ENCODE measurements around the gene PRR20E.
"Not testable (repeated sequence)": the region's sequence is repeated elsewhere in the genome, so short reads cannot be mapped to it uniquely, and the experiment has no call there.

PRR20E gene

GRCh38 chr13:57166897-57167296 lies at the start of gene PRR20E:
TSS of gene PRR20E (plus strand) at chr13:57167197. CDS start at chr13:57167584, 387 bp downstream.
- DNase-seq (ENCODE audit: low read depth in 2 of 3, low spot score in 1 of 3), result not testable (repeated sequence)

- DNase-seq (ENCODE audit: low read depth in 2 of 3, low spot score in 1 of 3), result no peak
These were observed 43.3 kb upstream of the PRR20E start for GRCh38 chr13:57123681-57124080.

GRCh38 chr13:57128909-57129308 lies 38.1 kb upstream of the PRR20E start:
- DNase-seq (ENCODE audit: low read depth in 2 of 3, low spot score in 1 of 3), result no peak

- no peak for DNase-seq (ENCODE audit: low read depth in 2 of 3, low spot score in 1 of 3)
These were observed 30.9 kb upstream of the PRR20E start for GRCh38 chr13:57136093-57136492.

GRCh38 chr13:57137585-57137984 lies 29.4 kb upstream of the PRR20E start:
- no peak for DNase-seq (ENCODE audit: low read depth in 2 of 3, low spot score in 1 of 3)

GRCh38 chr13:57138988-57139387 lies 28.0 kb upstream of the PRR20E start:
- no peak for DNase-seq (ENCODE audit: low read depth in 2 of 3, low spot score in 1 of 3)

GRCh38 chr13:57139781-57140180 lies 27.2 kb upstream of the PRR20E start:
- not testable (repeated sequence) for DNase-seq (ENCODE audit: low read depth in 2 of 3, low spot score in 1 of 3)

- DNase-seq (ENCODE audit: low read depth in 2 of 3, low spot score in 1 of 3), result not testable (repeated sequence)
These were observed 26.6 kb upstream of the PRR20E start, which contains the start of gene PRR20A for GRCh38 chr13:57140235-57140968. TSS of gene PRR20A (plus strand) at chr13:57140918. CDS start at chr13:57141305, 387 bp downstream.

- DNase-seq (ENCODE audit: low read depth in 2 of 3, low spot score in 1 of 3), result not testable (repeated sequence)
These were observed 19.8 kb upstream of the PRR20E start, which contains the start of gene PRR20B for GRCh38 chr13:57147188-57147587. TSS of gene PRR20B (plus strand) at chr13:57147488. CDS start at chr13:57147875, 387 bp downstream.

- DNase-seq (ENCODE audit: low read depth in 2 of 3, low spot score in 1 of 3), result not testable (repeated sequence)
These were observed 18.9 kb upstream of the PRR20E start for GRCh38 chr13:57148106-57148505.

- not testable (repeated sequence) for DNase-seq (ENCODE audit: low read depth in 2 of 3, low spot score in 1 of 3)
These were observed 13.2 kb upstream of the PRR20E start, which contains the start of gene PRR20C for GRCh38 chr13:57153761-57154160. TSS of gene PRR20C (plus strand) at chr13:57154061. CDS start at chr13:57154448, 387 bp downstream.

- DNase-seq (ENCODE audit: low read depth in 2 of 3, low spot score in 1 of 3), result not testable (repeated sequence)
These were observed 6.7 kb upstream of the PRR20E start, which contains the start of gene PRR20D for GRCh38 chr13:57160332-57160731. TSS of gene PRR20D (plus strand) at chr13:57160632. CDS start at chr13:57161019, 387 bp downstream.

- DNase-seq (ENCODE audit: low read depth in 2 of 3, low spot score in 1 of 3), result no peak
These were observed 24.7 kb downstream of the PRR20E start for GRCh38 chr13:57191667-57192066.

GRCh38 chr13:57212989-57213388 lies 46.0 kb downstream of the PRR20E start:
- no peak for DNase-seq (ENCODE audit: low read depth in 2 of 3, low spot score in 1 of 3)

Data from stimulated activated CD4-positive, alpha-beta T cell treated with anti-CD3 and anti-CD28 coated beads, Interleukin-12 subunit alpha, Interleukin-12 subunit beta, amount 100 ng/mL, for 48 hours (primary cell).